HepG2 (cell line): Measurements from ENCODE around the gene PLSCR4. TPM values are rescaled to one million over a fixed set of nuclear protein-coding genes. Genes with fewer than 3 reads are reported as not detected.

Experiments
- ATF6 ChIP-seq: sonication (generic); formaldehyde crosslinking; conservative IDR thresholded peaks from 2 replicates; pipeline ENCODE4 v1.4.0; 2020; ENCODE audit warnings: missing genetic modification reagents
- BCLAF1 ChIP-seq: fragments of 450-650 bp; IDR thresholded peaks from 2 replicates; pipeline ENCODE4 v1.6.1; 2017; ENCODE audit warnings: mild to moderate bottlenecking
- DNMT3B ChIP-seq: conservative IDR thresholded peaks from 2 replicates; pipeline ENCODE4 v1.6.1; 2016; ENCODE audit warnings: missing biosample characterization, control low read depth
- E2F2 ChIP-seq: sonication (generic); formaldehyde crosslinking; IDR thresholded peaks from 2 replicates; pipeline ENCODE4 v1.4.0; 2020; ENCODE audit warnings: missing genetic modification reagents, borderline replicate concordance
- FOXP1 ChIP-seq, 2 experiments: fragments of 450-650 bp in 1 of 2; IDR thresholded peaks; 2 replicates each; pipeline ENCODE4 v1.6.1; 2017 to 2018; ENCODE audit warnings: antibody characterized with exemption in 1 of 2
- MIER3 ChIP-seq: IDR thresholded peaks from 2 replicates; pipeline ENCODE4 v1.6.1; 2016; ENCODE audit warnings: missing compliant biosample characterization, borderline replicate concordance
- ZBTB10 ChIP-seq: sonication (generic); formaldehyde crosslinking; IDR thresholded peaks from 2 replicates; pipeline ENCODE4 v1.4.0; 2020; ENCODE audit warnings: missing genetic modification reagents, borderline replicate concordance
- ZFP1 ChIP-seq: IDR thresholded peaks from 2 replicates; pipeline ENCODE4 v1.6.1; 2016
- ZNF326 ChIP-seq: sonication (generic); formaldehyde crosslinking; IDR thresholded peaks from 2 replicates; pipeline ENCODE4 v1.4.0; 2020; ENCODE audit warnings: missing genetic modification reagents, borderline replicate concordance
- polyA plus RNA-seq, 8 experiments: library from polyadenylated mRNA; depleted of rRNA in 3 of 8; stranded (reverse) in 7 of 8; unstranded in 1 of 8; fragments of >200 nt; fragmentation: Illumina TruSeq in 4 of 8; extraction: Trizol in 4 of 8; gene quantifications; 2 replicates each; pipeline versions ENCODE4 v1.2.1 to v1.2.3, GENCODE V29; 2011 to 2016; ENCODE audit warnings: low read depth in 4 of 8, missing spikeins in 1 of 8, mixed read lengths in 1 of 8; ENCODE audit not compliant: insufficient read depth in 1 of 8
- total RNA-seq, 5 experiments: library from RNA; depleted of rRNA; stranded (reverse); fragments of >200 nt; fragmentation: Illumina TruSeq; extraction: Trizol; gene quantifications; 2 replicates each; pipeline ENCODE4 v1.2.3, GENCODE V29; 2016; ENCODE audit warnings: low read depth in 1 of 5

Gene PLSCR4
- total and polyA plus RNA-seq, 2 of the 13 experiments (the other 11 are each of a cell fraction or from before 2014, with no cell fraction given) = 1.5 to 59.0 TPM

- TF ChIP-seq ZFP1 (CRISPR knock-in tag) (no peak), ATF6 (CRISPR knock-in tag) (no peak), ZBTB10 (no peak), ZNF326 (CRISPR knock-in tag) (no peak), FOXP1 (IDR thresholded peaks at IDR 0.05) (no peak), FOXP1 (CRISPR knock-in tag; IDR thresholded peaks at IDR 0.05) (no peak), DNMT3B (CRISPR knock-in tag) (no peak), MIER3 (CRISPR knock-in tag) (no peak), E2F2 (CRISPR knock-in tag) (no peak; the same call in 1 of the 2 replicates), BCLAF1 (no peak)
- TF ChIP-seq, all 625 proteins: peak for 48
Observed at GRCh38 chr3:146160321-146160963, 90.5 kb downstream of the PLSCR4 start (continued).
